Measurements from ENCODE around the gene EED. TPM values are rescaled to one million over a fixed set of nuclear protein-coding genes. Genes with fewer than 3 reads are reported as not detected.
"Not testable (repeated sequence)": the region's sequence is repeated elsewhere in the genome, so short reads cannot be mapped to it uniquely, and the experiment has no call there.

EED gene
- total RNA-seq, 2 experiments from 2014 or later, result 44.8 to 48.3 TPM

- POLR2A ChIA-PET, result no interaction called here
- Mint-ChIP-seq H3K4me3 (no peak overlapping the region), H3K4me1 (ENCODE audit: low read depth) (peaks cover 7% of the 10 kb centered on the region), H3K27me3 (ENCODE audit: low read depth) (no peaks in the 10 kb centered on the region), H3K27ac (no peak overlapping the region), H3K36me3 (ENCODE audit: low read depth) (peaks cover 74% of the 10 kb centered on the region), H3K9me3 (ENCODE audit: insufficient read depth) (no peaks in the 10 kb centered on the region)
- no peak for DNase-seq
- CTCF ChIA-PET, result interaction anchor here (1.1 kb wide), 1 partner anchor 420 kb away, joined by 4 read pairs; the partner anchor contains the start of gene CCDC83
- no peak for ATAC-seq
Measured at GRCh38 chr11:86274999-86275398, 30.4 kb downstream of the EED start.

GRCh38 chr11:86275493-86276370 lies 31.2 kb downstream of the EED start:
- H3K36me3 Mint-ChIP-seq (ENCODE audit: low read depth), result peaks cover 73% of the 10 kb centered on the region
- DNase-seq (no peak), ATAC-seq (no peak)
- POLR2A ChIA-PET, result no interaction called here
- CTCF ChIA-PET, result no interaction called here
- H3K27ac Mint-ChIP-seq, result no peak overlapping the region
- H3K4me3 Mint-ChIP-seq, result no peak overlapping the region
- H3K27me3 Mint-ChIP-seq (ENCODE audit: low read depth), result no peaks in the 10 kb centered on the region
- H3K4me1 Mint-ChIP-seq (ENCODE audit: low read depth), result peaks cover 4% of the 10 kb centered on the region
- H3K9me3 Mint-ChIP-seq (ENCODE audit: insufficient read depth), result no peaks in the 10 kb centered on the region

GRCh38 chr11:86277741-86278140 lies 33.2 kb downstream of the EED start:
- H3K4me3 Mint-ChIP-seq, result no peak overlapping the region
- H3K9me3 Mint-ChIP-seq (ENCODE audit: insufficient read depth), result no peaks in the 10 kb centered on the region
- ChIA-PET POLR2A (no interaction called here), CTCF (no interaction called here)
- ATAC-seq, result no peak
- H3K27ac Mint-ChIP-seq, result no peak overlapping the region
- DNase-seq, result no peak
- H3K36me3 Mint-ChIP-seq (ENCODE audit: low read depth), result peaks cover 71% of the 10 kb centered on the region
- peaks cover 10% of the 10 kb centered on the region for H3K4me1 Mint-ChIP-seq (ENCODE audit: low read depth)
- no peaks in the 10 kb centered on the region for H3K27me3 Mint-ChIP-seq (ENCODE audit: low read depth)

- Mint-ChIP-seq H3K27me3 (ENCODE audit: low read depth) (no peaks in the 10 kb centered on the region), H3K36me3 (ENCODE audit: low read depth) (peaks cover 68% of the 10 kb centered on the region), H3K27ac (no peak overlapping the region), H3K4me1 (ENCODE audit: low read depth) (peaks cover 10% of the 10 kb centered on the region), H3K4me3 (no peak overlapping the region), H3K9me3 (ENCODE audit: insufficient read depth) (no peaks in the 10 kb centered on the region)
- DNase-seq (no peak), ATAC-seq (no peak)
- CTCF ChIA-PET, result interaction anchor here (0.7 kb wide), 1 partner anchor 9 kb away, joined by 3 read pairs; no protein-coding TSS in a partner anchor
- POLR2A ChIA-PET, result no interaction called here
Measured at GRCh38 chr11:86278226-86278625, 33.7 kb downstream of the EED start.

- no peak overlapping the region for H3K27ac Mint-ChIP-seq
- no peak for ATAC-seq
- ChIA-PET CTCF (no interaction called here), POLR2A (no interaction called here)
- no peaks in the 10 kb centered on the region for H3K9me3 Mint-ChIP-seq (ENCODE audit: insufficient read depth)
- peaks cover 66% of the 10 kb centered on the region for H3K36me3 Mint-ChIP-seq (ENCODE audit: low read depth)
- no peak overlapping the region for H3K4me3 Mint-ChIP-seq
- H3K27me3 Mint-ChIP-seq (ENCODE audit: low read depth), result no peaks in the 10 kb centered on the region
- peaks cover 10% of the 10 kb centered on the region for H3K4me1 Mint-ChIP-seq (ENCODE audit: low read depth)
- no peak for DNase-seq
Measured at GRCh38 chr11:86279747-86280146, 35.2 kb downstream of the EED start.

- Mint-ChIP-seq H3K9me3 (ENCODE audit: insufficient read depth) (no peaks in the 10 kb centered on the region), H3K4me3 (no peak overlapping the region), H3K27me3 (ENCODE audit: low read depth) (no peaks in the 10 kb centered on the region), H3K4me1 (ENCODE audit: low read depth) (peaks cover 40% of the 10 kb centered on the region), H3K36me3 (ENCODE audit: low read depth) (peaks cover 23% of the 10 kb centered on the region), H3K27ac (peak overlapping the region; percentile 9)
- ATAC-seq, result no peak
- ChIA-PET CTCF (interaction anchor here (0.6 to 1.3 kb wide), 3 partner anchors 9 to 246 kb away, joined by 3 to 5 read pairs (median 4); no protein-coding TSS in a partner anchor), POLR2A (interaction anchor here (1.2 kb wide), 1 partner anchor 218 kb away, joined by 4 read pairs; the partner anchor contains the start of gene PICALM)
- no peak for DNase-seq
Measured at GRCh38 chr11:86287468-86287796, 42.9 kb downstream of the EED start.

GRCh38 chr11:86288776-86289507 lies 44.4 kb downstream of the EED start:
- peaks cover 52% of the 10 kb centered on the region for H3K4me1 Mint-ChIP-seq (ENCODE audit: low read depth)
- DNase-seq (no peak), ATAC-seq (no peak)
- H3K27ac Mint-ChIP-seq, result no peak overlapping the region
- CTCF ChIA-PET, result interaction anchor here (0.8 to 2.4 kb wide), 5 partner anchors 12 to 247 kb away, joined by 3 to 8 read pairs (median 5); partner anchors contain the start of gene HIKESHI
- no peak overlapping the region for H3K4me3 Mint-ChIP-seq
- no peaks in the 10 kb centered on the region for H3K27me3 Mint-ChIP-seq (ENCODE audit: low read depth)
- POLR2A ChIA-PET, result interaction anchor here (0.8 to 1.2 kb wide), 2 partner anchors 22 to 70 kb away, joined by 3 read pairs; no protein-coding TSS in a partner anchor
- H3K36me3 Mint-ChIP-seq (ENCODE audit: low read depth), result peaks cover 18% of the 10 kb centered on the region
- no peaks in the 10 kb centered on the region for H3K9me3 Mint-ChIP-seq (ENCODE audit: insufficient read depth)

- not testable (repeated sequence) for H3K27me3 Mint-ChIP-seq (ENCODE audit: low read depth)
Measured at GRCh38 chr11:86289508-86290280, 45.1 kb downstream of the EED start.

GRCh38 chr11:86291466-86292262 lies 47.1 kb downstream of the EED start:
- H3K9me3 Mint-ChIP-seq (ENCODE audit: insufficient read depth), result no peaks in the 10 kb centered on the region
- POLR2A ChIA-PET, result interaction anchor here (0.6 to 0.9 kb wide), 2 partner anchors 11 to 251 kb away, joined by 3 to 4 read pairs; no protein-coding TSS in a partner anchor
- H3K4me3 Mint-ChIP-seq, result no peak overlapping the region

More at GRCh38 chr11:86289508-86290280, 45.1 kb downstream of the EED start:
- CTCF ChIA-PET, result interaction anchor here (1.3 to 4.7 kb wide), 5 partner anchors 12 to 434 kb away, joined by 3 to 26 read pairs (median 6); partner anchors contain the start of genes CCDC83 and HIKESHI
- ATAC-seq; DNase-seq; H3K4me3 Mint-ChIP-seq; H3K27ac Mint-ChIP-seq; H3K9me3 Mint-ChIP-seq (ENCODE audit: insufficient read depth): not testable (repeated sequence)
- POLR2A ChIA-PET, result interaction anchor here (0.8 kb wide), 1 partner anchor 71 kb away, joined by 3 read pairs; no protein-coding TSS in a partner anchor
- H3K4me1 Mint-ChIP-seq (ENCODE audit: low read depth), result peaks cover 53% of the 10 kb centered on the region
- peaks cover 12% of the 10 kb centered on the region for H3K36me3 Mint-ChIP-seq (ENCODE audit: low read depth)

GRCh38 chr11:86292912-86293616 lies 48.5 kb downstream of the EED start:
- CTCF ChIA-PET, result interaction anchor here (1.1 to 4.7 kb wide), 8 partner anchors 8 to 438 kb away, joined by 3 to 26 read pairs (median 5); partner anchors contain the start of genes CCDC83 and HIKESHI
- H3K9me3 Mint-ChIP-seq (ENCODE audit: insufficient read depth), result no peaks in the 10 kb centered on the region
- POLR2A ChIA-PET, result interaction anchor here (0.5 to 1.5 kb wide), 2 partner anchors 10 to 133 kb away, joined by 3 to 4 read pairs; partner anchors contain the start of gene HIKESHI
- H3K27ac Mint-ChIP-seq, result peak overlapping the region; percentile 68
- H3K4me1 Mint-ChIP-seq (ENCODE audit: low read depth), result peaks cover 38% of the 10 kb centered on the region
- peaks cover 4% of the 10 kb centered on the region for H3K27me3 Mint-ChIP-seq (ENCODE audit: low read depth)
- peaks cover 7% of the 10 kb centered on the region for H3K36me3 Mint-ChIP-seq (ENCODE audit: low read depth)
- DNase-seq, result peak; percentile 53
- no peak overlapping the region for H3K4me3 Mint-ChIP-seq
- ATAC-seq, result peak; percentile 68

More at GRCh38 chr11:86291466-86292262, 47.1 kb downstream of the EED start:
- ATAC-seq (peak; percentile 48), DNase-seq (peak; percentile 71)
- Mint-ChIP-seq H3K4me1 (ENCODE audit: low read depth) (peaks cover 44% of the 10 kb centered on the region), H3K36me3 (ENCODE audit: low read depth) (peaks cover 7% of the 10 kb centered on the region), H3K27me3 (ENCODE audit: low read depth) (peaks cover 4% of the 10 kb centered on the region), H3K27ac (no peak overlapping the region)
- CTCF ChIA-PET, result interaction anchor here (0.6 to 4.7 kb wide), 19 partner anchors 8 to 436 kb away, joined by 3 to 26 read pairs (median 4); partner anchors contain the start of genes CCDC83, EED and HIKESHI

Data from activated CD8-positive, alpha-beta T cell treated with anti-CD3 and anti-CD28 coated beads, Interleukin-2, amount 10 ng/mL, durations not matched to agents 7 days and 5 days (primary cell).